Activated naive CD8-positive, alpha-beta T cell treated with anti-CD3 and anti-CD28 coated beads, Interleukin-2, amount 50 U/mL, for 24 hours (primary cell): Measurements from ENCODE around the gene REELD1.

Experiments
- ATAC-seq: fragments of 150-1000 bp; cut with Tn5 transposase; one replicate; pipeline ENCODE4 v1.10.0; 2021
- DNase-seq: peaks from one replicate; pipeline ENCODE4 v3.0.0; 2021
- H3K27ac Mint-ChIP-seq: one replicate; pipeline ENCODE4 v1.8.0; 2021; ENCODE audit warnings: mild to moderate bottlenecking, mixed read lengths
- H3K27me3 Mint-ChIP-seq: one replicate; pipeline ENCODE4 v1.8.0; 2021; ENCODE audit warnings: mixed read lengths
- H3K36me3 Mint-ChIP-seq: one replicate; pipeline ENCODE4 v1.8.0; 2021; ENCODE audit warnings: low read depth, mixed read lengths
- H3K4me1 Mint-ChIP-seq: one replicate; pipeline ENCODE4 v1.8.0; 2021; ENCODE audit warnings: mixed read lengths
- H3K4me3 Mint-ChIP-seq: one replicate; pipeline ENCODE4 v1.8.0; 2021; ENCODE audit warnings: mild to moderate bottlenecking, moderate library complexity, mixed read lengths
- H3K9me3 Mint-ChIP-seq: one replicate; pipeline ENCODE4 v1.8.0; 2021; ENCODE audit warnings: mixed read lengths

REELD1 gene

GRCh38 chr4:146214238-146214637 is at the start of gene REELD1:
Gene REELD1, plus strand, starts transcription at chr4:146214538. Its CDS starts 2,415 bp downstream, at chr4:146216953.
- no peaks in the 10 kb centered on the region for H3K36me3 Mint-ChIP-seq
- DNase-seq (no peak), ATAC-seq (no peak)
- no peak within 1 kb of the TSS for H3K27ac Mint-ChIP-seq
- no peak within 1 kb of the TSS for H3K4me3 Mint-ChIP-seq
- no peaks in the 10 kb centered on the region for H3K9me3 Mint-ChIP-seq
- H3K4me1 Mint-ChIP-seq: no peaks in the 10 kb centered on the region
- no peaks in the 10 kb centered on the region for H3K27me3 Mint-ChIP-seq

- peaks cover 3% of the 10 kb centered on the region for H3K36me3 Mint-ChIP-seq
- H3K27me3 Mint-ChIP-seq: no peaks in the 10 kb centered on the region
- no peak for DNase-seq
- H3K4me3 Mint-ChIP-seq: no peak overlapping the region
- peaks cover 15% of the 10 kb centered on the region for H3K9me3 Mint-ChIP-seq
- H3K27ac Mint-ChIP-seq: no peak overlapping the region
- ATAC-seq: no peak
- no peaks in the 10 kb centered on the region for H3K4me1 Mint-ChIP-seq
Measured at GRCh38 chr4:146165221-146165620, 49.1 kb upstream of the REELD1 start.

- DNase-seq (no peak), ATAC-seq (no peak)
- Mint-ChIP-seq H3K27me3 (no peaks in the 10 kb centered on the region), H3K4me1 (no peaks in the 10 kb centered on the region), H3K4me3 (no peak overlapping the region), H3K9me3 (peaks cover 13% of the 10 kb centered on the region), H3K36me3 (peaks cover 3% of the 10 kb centered on the region), H3K27ac (no peak overlapping the region)
Measured at GRCh38 chr4:146165840-146166239, 48.5 kb upstream of the REELD1 start.

GRCh38 chr4:146170149-146170548 is 44.2 kb upstream of the REELD1 start:
- Mint-ChIP-seq H3K9me3 (no peaks in the 10 kb centered on the region), H3K36me3 (no peaks in the 10 kb centered on the region), H3K27ac (no peak overlapping the region), H3K4me1 (peaks cover 4% of the 10 kb centered on the region), H3K4me3 (no peak overlapping the region), H3K27me3 (no peaks in the 10 kb centered on the region)
- ATAC-seq (no peak), DNase-seq (no peak)

- peaks cover 47% of the 10 kb centered on the region for H3K4me1 Mint-ChIP-seq
- ATAC-seq (peak; percentile 94), DNase-seq (peak; percentile 84)
- H3K27me3 Mint-ChIP-seq: no peaks in the 10 kb centered on the region
- peak within 1 kb of the TSS; percentile 92 for H3K27ac Mint-ChIP-seq
- no peaks in the 10 kb centered on the region for H3K9me3 Mint-ChIP-seq
- H3K4me3 Mint-ChIP-seq: peak within 1 kb of the TSS; percentile 86
- H3K36me3 Mint-ChIP-seq: peaks cover 4% of the 10 kb centered on the region
Measured at GRCh38 chr4:146175541-146176453, 38.5 kb upstream of the REELD1 start, which contains the start of gene LSM6. Gene LSM6, plus strand, starts transcription at chr4:146175718. Its CDS starts 7,204 bp downstream, at chr4:146182922.

GRCh38 chr4:146176891-146177290 is 37.4 kb upstream of the REELD1 start:
- H3K36me3 Mint-ChIP-seq: peaks cover 7% of the 10 kb centered on the region
- H3K4me3 Mint-ChIP-seq: peak overlapping the region; percentile 86
- no peaks in the 10 kb centered on the region for H3K9me3 Mint-ChIP-seq
- ATAC-seq (no peak), DNase-seq (no peak)
- peaks cover 52% of the 10 kb centered on the region for H3K4me1 Mint-ChIP-seq
- H3K27me3 Mint-ChIP-seq: no peaks in the 10 kb centered on the region
- H3K27ac Mint-ChIP-seq: peak overlapping the region; percentile 92

- Mint-ChIP-seq H3K4me3 (no peak overlapping the region), H3K36me3 (peaks cover 14% of the 10 kb centered on the region), H3K9me3 (no peaks in the 10 kb centered on the region), H3K27me3 (no peaks in the 10 kb centered on the region), H3K4me1 (peaks cover 59% of the 10 kb centered on the region), H3K27ac (no peak overlapping the region)
- ATAC-seq (no peak), DNase-seq (no peak)
Measured at GRCh38 chr4:146178126-146178525, 36.2 kb upstream of the REELD1 start.

GRCh38 chr4:146179784-146180370 is 34.5 kb upstream of the REELD1 start:
- Mint-ChIP-seq H3K27ac (no peak overlapping the region), H3K4me1 (peaks cover 58% of the 10 kb centered on the region), H3K27me3 (no peaks in the 10 kb centered on the region), H3K36me3 (peaks cover 16% of the 10 kb centered on the region), H3K9me3 (no peaks in the 10 kb centered on the region), H3K4me3 (no peak overlapping the region)
- no peak for ATAC-seq
- DNase-seq: no peak

GRCh38 chr4:146182443-146182842 is 31.9 kb upstream of the REELD1 start:
- no peak overlapping the region for H3K4me3 Mint-ChIP-seq
- no peaks in the 10 kb centered on the region for H3K9me3 Mint-ChIP-seq
- no peaks in the 10 kb centered on the region for H3K27me3 Mint-ChIP-seq
- H3K36me3 Mint-ChIP-seq: peaks cover 33% of the 10 kb centered on the region
- DNase-seq: no peak
- H3K27ac Mint-ChIP-seq: no peak overlapping the region
- peak; percentile 65 for ATAC-seq
- peaks cover 45% of the 10 kb centered on the region for H3K4me1 Mint-ChIP-seq

GRCh38 chr4:146183209-146183608 is 31.1 kb upstream of the REELD1 start:
- Mint-ChIP-seq H3K27me3 (no peaks in the 10 kb centered on the region), H3K27ac (no peak overlapping the region), H3K4me3 (no peak overlapping the region), H3K9me3 (no peaks in the 10 kb centered on the region), H3K36me3 (peaks cover 37% of the 10 kb centered on the region), H3K4me1 (peaks cover 39% of the 10 kb centered on the region)
- ATAC-seq (no peak), DNase-seq (no peak)

- Mint-ChIP-seq H3K4me3 (no peak overlapping the region), H3K36me3 (peaks cover 46% of the 10 kb centered on the region), H3K27ac (no peak overlapping the region), H3K4me1 (peaks cover 15% of the 10 kb centered on the region), H3K9me3 (no peaks in the 10 kb centered on the region), H3K27me3 (no peaks in the 10 kb centered on the region)
- DNase-seq (no peak), ATAC-seq (no peak)
Measured at GRCh38 chr4:146186041-146186440, 28.3 kb upstream of the REELD1 start.

GRCh38 chr4:146186596-146186995 is 27.7 kb upstream of the REELD1 start:
- no peak overlapping the region for H3K27ac Mint-ChIP-seq
- no peak for ATAC-seq
- no peak overlapping the region for H3K4me3 Mint-ChIP-seq
- H3K27me3 Mint-ChIP-seq: no peaks in the 10 kb centered on the region
- DNase-seq: no peak
- H3K36me3 Mint-ChIP-seq: peaks cover 49% of the 10 kb centered on the region
- no peaks in the 10 kb centered on the region for H3K9me3 Mint-ChIP-seq
- H3K4me1 Mint-ChIP-seq: peaks cover 13% of the 10 kb centered on the region

GRCh38 chr4:146190456-146190855 is 23.9 kb upstream of the REELD1 start:
- no peak overlapping the region for H3K4me3 Mint-ChIP-seq
- peaks cover 47% of the 10 kb centered on the region for H3K36me3 Mint-ChIP-seq
- no peaks in the 10 kb centered on the region for H3K9me3 Mint-ChIP-seq
- peaks cover 7% of the 10 kb centered on the region for H3K4me1 Mint-ChIP-seq
- DNase-seq: no peak
- no peaks in the 10 kb centered on the region for H3K27me3 Mint-ChIP-seq
- ATAC-seq: no peak
- H3K27ac Mint-ChIP-seq: no peak overlapping the region

- Mint-ChIP-seq H3K27ac (no peak overlapping the region), H3K4me3 (no peak overlapping the region), H3K36me3 (peaks cover 41% of the 10 kb centered on the region), H3K9me3 (no peaks in the 10 kb centered on the region), H3K4me1 (peaks cover 7% of the 10 kb centered on the region), H3K27me3 (no peaks in the 10 kb centered on the region)
- DNase-seq: no peak
- peak; percentile 38 for ATAC-seq
Measured at GRCh38 chr4:146191766-146192458, 22.4 kb upstream of the REELD1 start.
